D721Med (cell line): ENCODE measurements around the gene DNAH1.

ENCODE experiments used
- DNase-seq: peaks from one replicate; pipeline ENCODE4 v3.0.0; 2011; ENCODE audit warnings: low spot score; ENCODE audit not compliant: insufficient read length
- FAIRE-seq: peaks from 2 replicates; lab custom pipeline; 2011; peaks lifted over from hg19 to GRCh38; lab: Jason Lieb, UNC
- CTCF ChIP-seq: IDR thresholded peaks from 2 replicates; pipeline ENCODE4 v1.5.1; 2012; ENCODE audit warnings: mild to moderate bottlenecking, control low read depth; ENCODE audit not compliant: insufficient read depth; ENCODE audit errors: missing control alignments

The DNAH1 gene

DNA sequence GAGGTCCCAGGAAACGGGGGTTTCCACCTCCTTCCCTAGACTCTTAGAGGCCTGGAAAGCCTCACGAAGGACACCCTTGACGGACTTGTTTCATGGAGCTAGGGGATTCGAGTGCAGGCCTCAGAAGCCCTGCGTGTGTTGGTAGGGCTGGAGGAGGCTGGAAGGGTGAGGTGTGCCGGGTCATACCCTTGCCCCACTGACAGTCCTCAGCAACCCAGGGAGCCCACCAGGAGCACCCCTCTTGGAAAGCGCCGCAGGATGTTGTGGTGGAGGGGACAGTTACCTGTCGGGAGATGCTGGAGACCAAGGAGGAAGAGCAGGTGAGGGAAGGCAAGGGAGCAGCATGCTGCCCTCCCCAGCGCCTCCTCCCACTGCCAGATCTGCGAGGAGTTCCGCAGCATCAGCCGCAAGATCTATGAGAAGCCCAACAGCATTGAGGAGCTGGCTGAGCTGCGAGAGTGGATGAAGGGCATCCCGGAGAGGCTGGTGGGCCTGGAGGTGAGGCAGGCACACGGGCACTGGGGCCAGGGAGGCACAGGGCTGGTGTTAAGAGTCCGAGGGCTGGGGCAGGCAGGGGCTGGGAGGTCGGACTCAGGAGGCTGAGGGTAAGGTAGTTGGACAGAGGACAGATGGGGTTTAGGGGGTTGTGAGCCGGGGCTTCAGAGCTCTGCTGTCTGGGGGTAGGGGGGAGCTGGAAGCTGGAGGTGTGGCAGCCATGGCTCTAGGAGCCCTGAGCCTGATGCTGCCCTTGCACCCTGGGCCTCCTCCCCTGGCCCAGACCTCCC lies 33.7 kb downstream of the DNAH1 start:
- DNase-seq (no peak), FAIRE-seq (no peak)
- TF ChIP-seq CTCF = no peak

DNA sequence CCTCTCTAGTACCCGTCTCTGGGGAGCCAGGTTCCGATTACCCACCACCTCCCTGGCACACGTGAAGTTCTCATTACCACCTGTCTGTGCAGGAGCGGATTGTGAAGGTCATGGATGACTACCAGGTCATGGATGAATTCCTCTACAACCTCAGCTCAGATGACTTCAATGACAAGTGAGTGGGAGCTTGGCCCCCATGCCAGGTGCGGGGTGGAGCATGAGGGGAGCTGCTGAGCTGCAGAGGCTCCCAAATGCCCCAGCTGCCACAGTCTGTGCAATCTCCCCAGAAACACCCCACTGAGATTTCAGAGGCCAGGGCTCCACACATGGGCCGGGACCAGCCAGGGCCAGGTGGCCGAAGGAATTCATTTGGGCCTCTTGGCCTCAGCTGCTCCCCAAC lies 34.3 kb downstream of the DNAH1 start:
- no peak for DNase-seq
- TF ChIP-seq CTCF = no peak
- no peak for FAIRE-seq

DNA sequence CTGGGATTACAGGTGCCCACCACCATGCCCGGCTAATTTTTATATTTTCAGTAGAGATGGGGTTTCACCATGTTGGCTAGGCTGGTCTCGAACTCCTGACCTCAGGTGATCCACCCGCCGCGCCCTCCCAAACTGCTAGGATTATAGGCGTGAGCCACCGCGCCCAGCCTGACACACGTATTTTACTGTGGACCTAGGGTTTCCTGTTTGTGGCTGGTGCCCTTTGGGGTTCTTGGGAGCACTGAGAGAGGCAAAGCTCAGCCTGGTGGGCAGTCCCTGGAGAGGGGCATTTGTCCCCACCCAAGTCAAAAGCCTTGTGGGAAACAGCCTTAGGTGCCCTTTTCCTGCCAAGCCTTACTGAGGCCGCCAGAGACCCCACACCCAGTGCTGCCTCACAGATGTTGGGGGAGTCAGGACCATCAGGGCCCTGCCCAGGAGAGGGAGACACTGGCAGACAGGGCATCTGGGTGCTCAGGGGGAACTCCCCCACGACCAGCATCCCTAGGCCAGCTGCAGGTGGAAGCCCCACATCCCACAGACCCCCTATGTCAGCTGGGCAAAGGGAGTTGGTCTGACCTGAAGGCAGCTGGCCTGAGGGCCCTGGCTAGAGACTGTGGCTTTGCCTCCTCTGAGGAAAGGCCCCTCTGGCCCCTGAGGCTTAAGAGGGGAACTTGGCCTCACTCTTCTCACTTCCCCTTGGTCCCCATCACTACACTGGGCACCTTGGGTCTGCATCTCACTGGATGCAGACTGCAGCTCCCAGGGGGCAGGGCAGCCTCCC lies 35.1 kb downstream of the DNAH1 start:
- FAIRE-seq = no peak

GRCh38 chr3:52351762-52352368 lies 35.7 kb downstream of the DNAH1 start:
- FAIRE-seq (no peak), DNase-seq (no peak)
- no peak for TF ChIP-seq CTCF

More for the DNA sequence above, 35.1 kb downstream of the DNAH1 start:
- no peak for DNase-seq
- no peak for TF ChIP-seq CTCF

DNA sequence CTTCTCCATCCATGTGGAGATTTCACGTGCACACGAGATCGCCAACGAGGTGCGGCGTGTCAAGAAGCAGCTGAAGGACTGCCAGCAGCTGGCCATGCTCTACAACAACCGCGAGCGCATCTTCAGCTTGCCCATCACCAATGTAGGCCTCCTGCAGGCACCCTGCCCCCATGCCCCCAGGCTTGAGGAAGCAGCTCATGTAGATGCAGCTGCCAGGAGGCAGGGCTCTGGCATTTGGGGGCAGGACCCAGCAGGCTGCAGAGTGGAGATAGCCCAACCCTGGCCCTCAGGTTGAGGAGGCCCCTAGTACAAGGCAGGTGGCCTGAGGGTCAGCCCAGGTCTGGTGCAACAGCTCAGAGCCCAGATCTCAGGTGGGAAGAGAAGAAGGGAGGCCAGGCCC lies 36.4 kb downstream of the DNAH1 start:
- FAIRE-seq (no peak), DNase-seq (no peak)
- no peak for TF ChIP-seq CTCF

DNA sequence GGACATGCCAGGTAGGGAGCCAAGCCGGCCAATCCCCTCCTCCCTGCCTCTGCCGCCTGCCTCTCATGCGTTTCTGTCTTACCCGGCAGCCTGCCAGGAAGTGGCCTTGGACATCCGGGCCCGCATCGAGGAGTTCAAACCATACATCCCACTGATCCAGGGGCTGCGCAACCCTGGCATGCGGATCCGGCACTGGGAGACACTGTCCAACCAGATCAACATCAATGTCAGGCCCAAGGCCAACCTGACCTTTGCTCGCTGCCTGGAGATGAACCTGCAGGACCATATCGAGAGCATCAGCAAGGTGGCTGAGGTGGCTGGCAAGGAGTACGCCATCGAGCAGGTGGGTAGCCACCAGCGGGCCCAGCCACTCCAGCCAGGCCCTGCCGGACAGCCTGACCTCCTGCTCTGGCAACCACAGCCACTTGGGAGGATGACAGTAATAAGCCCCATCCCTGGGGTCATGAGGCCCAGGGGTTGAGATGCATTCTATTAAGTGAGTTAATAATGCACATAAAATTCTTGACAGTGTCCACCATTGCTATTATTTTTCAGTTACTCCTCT lies 37.3 kb downstream of the DNAH1 start:
- DNase-seq (no peak), FAIRE-seq (no peak)
- TF ChIP-seq CTCF = no peak
